ENCODE data around the gene ADGRL1.

DNA sequence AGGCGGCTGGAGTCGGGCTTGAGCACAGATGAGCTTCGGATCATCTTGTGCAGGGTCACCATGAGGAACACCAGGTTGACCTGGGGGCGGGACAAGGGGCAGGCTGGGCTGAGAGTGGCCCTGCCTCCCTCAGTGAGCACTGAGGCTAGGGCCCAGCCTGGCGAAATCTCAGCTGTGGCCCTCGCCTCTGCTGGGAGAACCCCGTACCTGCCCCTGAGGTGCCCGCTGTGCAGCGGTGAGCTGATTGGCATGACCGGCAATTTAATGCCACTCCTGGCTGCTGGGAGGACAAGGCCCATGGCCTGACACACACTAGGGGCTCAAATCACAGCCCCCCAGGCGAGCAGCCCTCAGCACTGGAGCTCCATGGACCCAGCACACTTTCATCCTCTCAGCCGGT lies 49.8 kb downstream of the ADGRL1 start:
- TF ChIP-seq, protein P1, sequence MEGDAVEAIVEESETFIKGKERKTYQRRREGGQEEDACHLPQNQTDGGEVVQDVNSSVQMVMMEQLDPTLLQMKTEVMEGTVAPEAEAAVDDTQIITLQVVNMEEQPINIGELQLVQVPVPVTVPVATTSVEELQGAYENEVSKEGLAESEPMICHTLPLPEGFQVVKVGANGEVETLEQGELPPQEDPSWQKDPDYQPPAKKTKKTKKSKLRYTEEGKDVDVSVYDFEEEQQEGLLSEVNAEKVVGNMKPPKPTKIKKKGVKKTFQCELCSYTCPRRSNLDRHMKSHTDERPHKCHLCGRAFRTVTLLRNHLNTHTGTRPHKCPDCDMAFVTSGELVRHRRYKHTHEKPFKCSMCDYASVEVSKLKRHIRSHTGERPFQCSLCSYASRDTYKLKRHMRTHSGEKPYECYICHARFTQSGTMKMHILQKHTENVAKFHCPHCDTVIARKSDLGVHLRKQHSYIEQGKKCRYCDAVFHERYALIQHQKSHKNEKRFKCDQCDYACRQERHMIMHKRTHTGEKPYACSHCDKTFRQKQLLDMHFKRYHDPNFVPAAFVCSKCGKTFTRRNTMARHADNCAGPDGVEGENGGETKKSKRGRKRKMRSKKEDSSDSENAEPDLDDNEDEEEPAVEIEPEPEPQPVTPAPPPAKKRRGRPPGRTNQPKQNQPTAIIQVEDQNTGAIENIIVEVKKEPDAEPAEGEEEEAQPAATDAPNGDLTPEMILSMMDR (conservative IDR thresholded peaks at IDR 0.05; ENCODE audit: low read depth, low read length): no peak
- TF ChIP-seq EZH2 (IDR thresholded peaks at IDR 0.05; ENCODE audit: low read length, unreplicated experiment): no peak
